ENCODE data around the gene PDE4A.
A peak's percentile ranks its signal among the peaks of the same experiment; 100 is the strongest.
"Not testable (repeated sequence)": the region's sequence is repeated elsewhere in the genome, so short reads cannot be mapped to it uniquely, and the experiment has no call there.

Gene PDE4A

DNA sequence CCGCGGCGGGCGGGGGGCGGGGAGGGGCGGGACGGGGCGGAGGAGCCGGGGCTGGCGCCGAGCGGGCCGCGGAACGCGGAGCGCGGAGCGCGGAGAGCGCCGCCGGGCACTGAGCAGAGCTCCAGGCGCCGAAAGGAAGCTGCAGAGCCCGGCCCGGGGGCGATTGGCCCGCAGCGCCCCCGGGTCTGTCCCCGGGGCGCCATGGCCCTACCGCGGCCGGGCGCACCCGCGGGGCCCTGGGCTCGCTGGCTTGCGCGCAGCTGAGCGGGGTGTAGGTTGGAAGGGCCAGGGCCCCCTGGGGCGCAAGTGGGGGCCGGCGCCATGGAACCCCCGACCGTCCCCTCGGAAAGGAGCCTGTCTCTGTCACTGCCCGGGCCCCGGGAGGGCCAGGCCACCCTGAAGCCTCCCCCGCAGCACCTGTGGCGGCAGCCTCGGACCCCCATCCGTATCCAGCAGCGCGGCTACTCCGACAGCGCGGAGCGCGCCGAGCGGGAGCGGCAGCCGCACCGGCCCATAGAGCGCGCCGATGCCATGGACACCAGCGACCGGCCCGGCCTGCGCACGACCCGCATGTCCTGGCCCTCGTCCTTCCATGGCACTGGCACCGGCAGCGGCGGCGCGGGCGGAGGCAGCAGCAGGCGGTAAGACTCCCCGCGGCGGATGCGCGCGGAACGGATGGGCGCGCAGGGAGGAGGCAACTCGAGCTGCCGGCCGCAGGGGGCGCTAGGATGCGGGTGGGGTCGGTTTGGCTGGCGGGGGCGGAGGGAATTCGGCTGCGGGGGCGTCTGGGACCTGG, at the start of gene PDE4A:
TSS of gene PDE4A (plus strand) at position 95 of the 796 bp plus-strand sequence. CDS start at position 322, 227 bp downstream.
- peak; percentile 71 for DNase-seq

DNA sequence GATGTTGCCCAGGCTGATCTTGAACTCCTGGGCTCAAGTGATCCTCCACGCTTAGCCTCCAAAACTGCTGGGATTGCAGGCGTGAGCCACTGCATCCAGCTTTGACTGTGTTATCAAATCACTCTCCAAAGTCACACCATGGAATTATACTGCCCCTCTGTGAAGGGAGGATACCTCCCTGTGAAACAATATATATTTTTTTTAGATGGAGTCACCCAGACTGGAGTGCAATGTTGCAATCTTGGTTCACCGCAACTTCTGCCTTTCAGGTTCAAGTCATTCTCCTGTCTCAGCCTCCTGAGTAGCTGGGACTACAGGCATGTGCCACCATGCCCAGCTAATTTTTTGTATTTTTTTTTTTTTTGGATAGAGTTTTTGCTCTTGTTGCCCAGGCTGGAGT, 47.6 kb upstream of the PDE4A start:
- no peak for DNase-seq

GRCh38 chr19:10374931-10375330, 45.4 kb upstream of the PDE4A start:
- no peak for DNase-seq

DNA sequence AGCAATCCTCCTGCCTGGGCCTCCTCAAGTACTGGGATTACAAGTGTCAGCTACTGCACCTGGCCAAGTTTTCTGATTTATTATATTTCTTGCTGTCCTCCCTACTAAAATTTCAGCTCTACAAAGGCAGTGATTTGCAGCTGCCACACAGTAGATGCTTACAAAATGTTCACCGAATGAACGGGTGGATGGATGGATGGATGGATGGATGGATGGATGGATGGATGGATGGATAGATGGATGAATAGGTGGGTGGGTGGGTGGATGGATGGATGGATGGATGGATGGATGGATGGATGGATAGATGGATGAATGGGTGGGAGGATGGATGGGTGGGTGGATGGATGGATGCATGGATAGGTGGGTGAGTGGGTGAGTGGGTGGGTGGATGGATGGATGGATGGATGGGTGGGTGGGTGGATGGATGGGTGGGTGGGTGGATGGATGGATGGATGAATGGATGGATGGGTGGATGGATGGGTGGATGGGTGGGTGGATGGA, 43.1 kb upstream of the PDE4A start:
- not testable (repeated sequence) for DNase-seq

DNA sequence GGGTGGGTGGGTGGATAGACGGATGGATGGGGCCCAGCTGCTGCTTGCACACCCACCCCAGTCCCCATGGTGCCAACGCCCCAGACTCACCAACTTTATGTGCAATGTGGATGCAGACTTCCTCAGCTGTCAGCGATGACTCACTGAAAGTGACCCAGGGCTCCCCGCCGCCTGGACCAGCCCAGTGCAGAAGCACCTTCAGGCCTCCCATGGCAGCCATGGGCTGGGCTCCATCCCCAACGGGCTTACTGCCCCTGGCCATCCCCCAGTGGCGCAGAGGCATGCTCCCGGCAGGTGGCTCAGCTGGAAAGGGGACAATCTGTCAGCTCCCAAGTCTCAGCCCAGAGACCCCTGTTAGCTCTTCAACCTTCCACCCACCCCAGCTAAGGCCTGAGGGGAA, 42.2 kb upstream of the PDE4A start:
- DNase-seq: no peak

DNA sequence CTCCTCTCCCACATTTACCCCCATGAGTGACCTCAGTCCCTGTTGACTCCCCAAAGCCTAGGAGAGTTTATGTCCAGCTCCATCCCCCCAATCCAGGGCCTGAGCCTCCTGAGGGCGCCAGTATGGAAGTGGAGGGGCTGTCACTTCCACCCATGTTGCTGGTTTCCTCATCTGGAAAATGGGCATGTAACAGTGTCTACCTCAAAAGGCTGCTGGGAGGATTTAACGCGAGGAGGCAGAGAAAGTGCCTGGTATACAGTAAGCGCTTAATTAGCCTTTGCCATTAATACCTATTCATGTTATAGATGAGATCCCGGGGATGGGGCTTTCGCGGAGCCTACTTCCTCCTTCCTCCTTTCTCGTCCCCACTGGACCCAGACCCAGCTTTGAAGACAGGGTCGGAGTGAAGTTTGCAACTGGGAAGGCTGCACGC, 40.4 kb upstream of the PDE4A start:
- DNase-seq: no peak

DNA sequence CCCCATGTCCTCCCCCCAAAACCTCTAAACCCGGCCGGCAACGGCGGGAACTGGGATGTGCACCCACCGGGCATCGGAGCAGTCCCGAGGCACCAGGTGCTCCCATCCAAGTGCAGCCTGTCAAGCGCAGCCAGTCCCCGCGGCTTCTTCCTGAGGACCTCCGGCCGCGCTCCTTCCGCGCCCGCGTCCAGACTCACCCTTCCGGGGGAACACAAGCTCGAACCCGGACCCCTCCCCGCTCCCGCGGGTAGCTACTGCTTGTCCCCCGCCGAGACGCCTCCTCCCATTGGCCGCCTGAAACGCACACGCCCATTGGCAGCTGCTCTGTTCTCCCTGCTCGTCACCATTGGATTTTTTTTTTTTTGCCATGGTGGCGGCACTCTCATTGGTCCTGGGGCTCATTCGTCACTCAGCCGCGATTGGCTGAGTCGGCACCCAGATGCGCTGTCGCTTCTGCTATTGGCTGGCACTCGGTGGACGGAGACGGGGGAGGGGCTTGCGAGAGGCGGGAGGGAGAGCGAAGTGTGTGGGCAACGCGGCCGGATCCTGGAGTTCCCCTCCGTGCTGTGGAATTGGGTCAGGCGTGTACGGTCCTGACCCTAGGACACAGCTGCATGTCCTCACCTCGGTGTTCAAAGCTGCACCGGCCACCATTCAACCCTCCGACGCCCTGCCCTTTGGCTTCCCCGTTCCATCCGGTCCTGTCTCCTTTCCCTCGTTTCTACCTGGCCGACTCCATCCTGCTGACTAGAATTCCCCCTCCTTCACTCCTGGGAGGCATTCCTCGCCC, 39.8 kb upstream of the PDE4A start, which contains the start of gene TYK2:
TSS of gene TYK2 (minus strand) at position 260 of the 790 bp plus-strand sequence. CDS start 2,166 bp downstream, outside the sequence.
- DNase-seq: peak; percentile 92

- DNase-seq: not testable (repeated sequence)
Observed at GRCh38 chr19:10383223-10383499, 37.2 kb upstream of the PDE4A start.

GRCh38 chr19:10384580-10384979, 35.8 kb upstream of the PDE4A start:
- no peak for DNase-seq

- no peak for DNase-seq
Observed at GRCh38 chr19:10388957-10389356, 31.4 kb upstream of the PDE4A start.

DNA sequence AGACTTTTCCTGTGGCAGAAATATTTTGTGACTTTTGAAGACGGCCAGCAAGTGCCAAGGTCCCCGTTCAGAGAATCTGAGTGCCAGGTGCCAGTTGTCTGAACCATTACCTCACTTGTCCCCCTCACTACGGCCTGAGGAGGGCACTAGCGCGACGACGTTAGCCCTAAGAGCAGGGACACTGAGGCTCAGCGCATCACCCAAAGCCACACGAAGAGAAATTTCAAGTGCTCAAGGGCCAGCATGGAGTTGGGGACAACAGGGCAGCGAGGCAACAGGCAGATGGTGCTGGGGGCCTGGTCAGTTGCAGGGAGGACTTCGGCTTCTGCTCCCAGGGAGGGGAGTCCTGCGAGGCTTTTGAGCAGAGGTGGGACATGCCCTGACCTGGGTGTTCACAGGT, 30.5 kb upstream of the PDE4A start:
- no peak for DNase-seq

DNA sequence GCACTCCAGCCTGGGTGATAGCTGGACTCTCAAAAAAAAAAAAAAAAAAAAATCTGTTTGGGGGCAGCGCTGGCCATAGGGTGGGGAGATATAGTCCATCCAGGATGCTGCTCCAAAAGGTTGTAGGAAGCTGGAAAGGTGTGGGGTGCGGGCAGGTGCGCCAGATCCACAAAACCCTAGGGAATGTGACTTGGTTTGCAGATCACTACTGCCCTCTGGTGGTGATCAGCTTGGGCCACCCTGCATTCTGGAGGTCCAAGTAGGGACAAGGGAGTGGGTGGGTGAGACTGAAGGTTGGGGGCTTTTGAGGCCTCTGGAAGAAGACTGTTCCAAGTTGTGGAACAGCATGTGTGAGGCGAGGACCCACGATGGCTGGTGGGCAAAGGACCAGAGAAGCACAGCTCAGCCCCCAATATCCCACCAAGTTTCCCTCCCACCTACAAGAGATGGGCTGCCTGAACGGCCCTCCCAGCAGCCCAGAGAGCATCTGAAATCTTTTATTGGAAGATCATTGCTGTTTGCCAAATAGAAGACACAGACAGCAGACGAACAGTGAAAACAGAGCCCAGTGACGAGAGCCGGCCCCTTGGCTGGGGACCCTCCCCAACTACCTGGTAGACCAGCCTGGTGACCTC, 29.6 kb upstream of the PDE4A start:
- no peak for DNase-seq

- no peak for DNase-seq
Observed at GRCh38 chr19:10392120-10392519, 28.2 kb upstream of the PDE4A start.

- DNase-seq: no peak
Observed at GRCh38 chr19:10393137-10393536, 27.2 kb upstream of the PDE4A start.

GRCh38 chr19:10395003-10395402, 25.3 kb upstream of the PDE4A start:
- DNase-seq: no peak

GRCh38 chr19:10395436-10395835, 24.9 kb upstream of the PDE4A start:
- no peak for DNase-seq

- DNase-seq: no peak
Observed at GRCh38 chr19:10395917-10396316, 24.4 kb upstream of the PDE4A start.

DNA sequence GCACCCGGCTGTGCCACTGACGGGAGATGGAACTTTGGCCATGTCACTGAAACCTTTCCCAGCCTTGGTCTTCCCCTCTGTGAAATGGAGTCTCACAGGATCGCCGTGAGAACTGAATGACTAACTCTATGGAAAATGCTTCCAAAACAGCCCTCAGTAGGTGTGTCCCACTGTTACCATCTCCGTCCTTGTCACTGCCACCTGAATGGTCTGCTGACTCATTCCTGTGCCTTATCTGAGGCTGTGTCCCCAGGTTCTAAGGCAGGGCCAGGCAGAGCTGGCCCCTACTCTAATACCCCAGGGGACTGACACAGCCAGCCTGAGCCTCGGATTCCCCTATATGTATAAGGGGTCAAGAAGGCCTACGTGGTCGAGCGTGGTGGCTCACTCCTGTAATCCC, 21.5 kb upstream of the PDE4A start:
- DNase-seq: no peak

GRCh38 chr19:10399340-10399739, 21.0 kb upstream of the PDE4A start:
- DNase-seq: not testable (repeated sequence)

DNA sequence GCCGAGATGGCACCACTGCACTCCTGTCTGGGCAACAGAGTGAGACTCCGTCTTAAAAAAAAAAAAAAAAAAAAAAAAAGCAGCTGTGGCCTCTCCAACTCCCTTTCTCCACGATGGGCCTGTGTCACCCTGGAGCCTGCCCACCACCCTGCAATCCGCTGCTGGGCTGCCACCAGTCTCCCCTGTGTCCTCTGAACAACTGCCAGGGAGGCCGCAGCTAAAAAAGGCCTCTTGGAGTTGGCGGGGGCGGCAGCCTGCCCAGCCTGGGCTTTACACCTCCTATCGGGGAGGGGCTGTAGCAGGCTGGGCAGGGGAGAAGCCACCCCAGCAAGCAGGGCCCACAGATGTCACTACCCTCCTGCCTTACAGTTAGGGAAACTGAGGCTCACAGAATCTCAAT, 20.5 kb upstream of the PDE4A start:
- no peak for DNase-seq

DNA sequence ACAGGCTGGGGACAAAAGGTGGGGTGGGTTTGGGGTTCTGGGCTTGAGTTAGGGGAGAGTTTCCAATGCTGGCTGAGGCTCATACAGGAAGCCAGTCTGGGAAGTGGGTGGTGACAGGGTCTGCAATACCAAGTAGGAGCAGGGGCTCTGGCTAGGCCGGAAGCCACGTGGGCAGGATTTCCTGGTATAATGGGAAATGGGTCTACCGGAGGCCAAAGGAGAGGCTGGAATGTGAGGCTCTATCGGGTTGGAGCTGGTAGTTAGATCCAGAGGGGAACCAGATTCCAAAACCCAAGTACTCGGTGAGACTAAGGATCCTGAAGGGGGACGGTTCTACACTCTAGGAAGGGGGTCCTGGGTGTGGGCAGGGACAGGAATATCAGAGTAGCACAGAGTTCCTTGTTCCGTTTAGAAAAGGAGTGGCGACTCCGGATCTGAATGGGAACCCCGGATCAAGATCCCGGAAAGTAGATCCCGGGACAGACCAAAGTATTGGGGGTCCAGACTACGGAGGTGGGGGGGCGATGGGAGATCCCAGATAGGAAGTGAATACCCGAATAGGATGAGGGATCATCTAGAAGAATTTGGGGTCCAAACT, 17.8 kb upstream of the PDE4A start:
- DNase-seq: peak; percentile 25

- peak; percentile 92 for DNase-seq
Observed at GRCh38 chr19:10403137-10404021, 17.0 kb upstream of the PDE4A start, which contains the start of gene CDC37. CDC37 (minus strand) TSS chr19:10403542; CDS start chr19:10403479, 63 bp downstream.
